ENCODE results near the gene ACTL8.

The ACTL8 gene

GRCh38 chr1:17773591-17774326 lies 18.6 kb downstream of the ACTL8 start:
- DNase-seq = no peak

DNA sequence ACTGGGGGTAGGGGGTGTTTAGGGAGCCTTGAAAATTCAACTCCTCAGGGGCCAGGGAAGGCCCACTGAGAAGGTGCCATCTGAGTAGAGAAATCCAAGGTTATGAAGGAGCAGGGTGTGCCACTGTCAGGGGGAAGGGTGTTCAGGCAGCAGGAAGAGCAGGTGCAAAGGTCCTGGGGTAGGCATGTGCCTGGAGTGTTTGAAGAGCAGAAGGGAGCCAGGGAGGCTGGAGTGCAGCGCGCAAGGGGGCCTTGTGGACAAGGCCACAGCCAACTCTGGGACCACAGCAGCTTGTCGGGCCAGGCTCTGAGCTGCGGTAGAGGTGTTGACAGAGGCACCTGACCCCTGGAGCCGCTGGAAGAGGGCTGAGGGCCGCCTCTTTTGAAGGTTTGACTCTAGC lies 19.3 kb downstream of the ACTL8 start:
- DNase-seq = no peak

GRCh38 chr1:17775796-17776195 lies 20.7 kb downstream of the ACTL8 start:
- DNase-seq = no peak

DNA sequence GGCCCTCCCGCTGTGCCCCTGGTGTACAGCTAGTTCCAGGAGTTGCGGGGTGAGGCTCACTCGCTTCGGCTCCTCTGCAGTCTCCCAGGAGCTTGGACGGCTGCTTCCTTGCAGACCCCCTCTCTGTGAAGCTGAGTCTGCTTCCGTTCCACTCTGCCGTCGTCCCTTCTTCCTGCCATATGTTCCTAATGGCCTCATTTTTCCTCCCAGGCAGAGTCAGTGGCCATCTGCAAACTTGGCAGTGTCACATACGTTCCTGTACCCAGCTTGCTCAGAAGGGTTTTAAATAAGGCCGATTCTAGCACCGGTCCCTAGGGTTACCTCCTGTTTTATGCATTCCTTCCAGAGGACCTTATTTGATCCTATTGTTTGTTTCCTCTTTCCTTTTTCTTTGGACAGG lies 21.3 kb downstream of the ACTL8 start:
- no peak for DNase-seq

DNA sequence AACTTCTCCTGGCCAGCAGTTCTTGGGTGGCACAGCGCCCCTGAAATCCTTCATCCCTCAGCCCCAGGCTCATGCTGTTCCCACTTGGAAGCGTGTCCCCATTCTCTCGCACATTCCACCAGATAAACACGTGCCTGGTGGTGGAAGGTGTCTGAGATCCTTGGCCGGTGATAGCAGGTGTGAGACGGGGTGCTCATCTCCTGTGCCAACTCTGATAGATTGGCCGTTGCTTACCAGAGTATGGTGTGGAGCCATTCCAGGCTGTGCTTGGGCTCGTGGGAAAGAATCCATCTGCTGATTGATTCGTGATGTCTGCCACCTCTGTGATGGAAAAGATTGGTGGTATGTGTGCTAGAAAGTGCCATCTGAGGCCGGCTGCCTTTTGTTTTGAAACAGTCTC lies 22.2 kb downstream of the ACTL8 start:
- no peak for DNase-seq

DNA sequence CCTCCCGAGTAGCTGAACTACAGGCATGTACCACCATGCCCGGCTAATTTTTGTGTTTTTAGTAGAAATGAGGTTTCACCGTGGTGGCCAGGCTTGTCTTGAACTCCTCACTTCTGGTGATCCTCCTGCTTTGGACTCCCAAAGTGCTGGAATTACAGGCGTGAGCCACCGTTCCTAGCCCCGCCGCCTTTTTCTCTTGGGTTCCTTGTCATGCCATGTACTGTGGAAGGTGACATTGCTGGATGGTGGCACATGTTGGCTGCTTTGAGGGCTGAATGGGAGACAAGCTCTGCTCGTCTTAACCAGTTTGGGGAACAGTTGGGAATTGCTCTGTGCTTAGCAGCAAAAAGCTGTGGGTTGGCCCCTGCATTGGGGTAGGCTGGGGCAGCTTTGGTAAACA lies 22.7 kb downstream of the ACTL8 start:
- no peak for DNase-seq

DNA sequence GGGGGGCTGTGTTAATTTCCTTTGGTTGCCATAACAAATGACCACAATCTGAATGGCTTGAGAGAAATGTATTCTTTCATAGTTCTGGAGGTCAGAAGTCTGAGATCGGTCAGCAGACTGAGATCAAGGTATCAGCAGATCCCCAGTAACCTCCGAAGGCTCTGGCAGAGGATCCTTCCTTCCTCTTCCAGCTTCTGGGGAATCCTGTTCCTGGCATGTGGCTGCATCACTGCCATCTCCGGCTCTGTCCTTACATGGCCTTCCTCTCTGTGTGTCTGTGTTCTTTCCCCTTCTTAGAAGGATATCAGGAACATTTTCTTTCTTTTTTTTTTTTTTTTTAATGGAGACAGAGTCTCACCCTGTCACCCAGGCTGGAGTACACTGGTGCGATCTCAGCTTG lies 25.8 kb downstream of the ACTL8 start:
- DNase-seq = no peak

GRCh38 chr1:17789926-17790325 lies 34.8 kb downstream of the ACTL8 start:
- DNase-seq = no peak

GRCh38 chr1:17790383-17791054 lies 35.4 kb downstream of the ACTL8 start:
- DNase-seq = no peak

GRCh38 chr1:17791055-17791390 lies 35.9 kb downstream of the ACTL8 start:
- DNase-seq = no peak

GRCh38 chr1:17791480-17791879 lies 36.3 kb downstream of the ACTL8 start:
- DNase-seq = no peak

- DNase-seq = no peak
Measured at GRCh38 chr1:17792421-17792820, 37.3 kb downstream of the ACTL8 start.

DNA sequence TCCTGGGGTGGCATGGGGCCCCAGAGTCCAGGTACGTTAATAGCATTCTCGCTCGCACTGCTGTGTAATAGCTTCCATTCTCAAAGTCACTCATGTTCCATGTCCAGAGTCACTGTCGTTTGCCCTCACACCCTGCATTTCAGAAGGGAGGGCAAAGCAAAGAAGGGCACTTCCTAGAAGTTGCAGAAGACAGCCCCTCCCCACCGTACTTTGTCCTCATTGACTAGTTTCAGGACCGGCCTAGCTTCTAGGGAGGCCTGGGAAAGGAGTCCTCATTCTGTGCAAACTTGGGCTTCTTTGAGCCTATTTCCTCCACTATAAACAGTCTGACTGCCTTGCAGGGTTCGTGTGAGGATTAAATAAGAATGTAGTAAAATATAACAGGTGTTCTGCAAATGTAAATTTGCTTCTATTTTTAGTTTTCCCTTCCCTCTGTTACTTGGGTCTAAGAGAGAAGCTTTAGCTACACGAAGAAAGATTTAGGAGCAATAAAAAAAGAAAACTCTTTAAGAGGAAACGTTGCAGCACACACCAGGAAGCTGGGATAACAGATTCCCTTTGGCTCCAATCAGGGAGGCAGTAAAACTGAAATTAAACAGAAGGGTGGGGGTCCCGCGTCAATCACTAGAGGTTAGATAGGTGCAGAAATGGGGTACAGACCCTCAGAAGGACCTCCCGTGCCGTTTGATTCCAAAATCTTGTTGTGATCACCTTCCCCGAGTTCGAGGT lies 40.1 kb downstream of the ACTL8 start:
- no peak for DNase-seq

DNA sequence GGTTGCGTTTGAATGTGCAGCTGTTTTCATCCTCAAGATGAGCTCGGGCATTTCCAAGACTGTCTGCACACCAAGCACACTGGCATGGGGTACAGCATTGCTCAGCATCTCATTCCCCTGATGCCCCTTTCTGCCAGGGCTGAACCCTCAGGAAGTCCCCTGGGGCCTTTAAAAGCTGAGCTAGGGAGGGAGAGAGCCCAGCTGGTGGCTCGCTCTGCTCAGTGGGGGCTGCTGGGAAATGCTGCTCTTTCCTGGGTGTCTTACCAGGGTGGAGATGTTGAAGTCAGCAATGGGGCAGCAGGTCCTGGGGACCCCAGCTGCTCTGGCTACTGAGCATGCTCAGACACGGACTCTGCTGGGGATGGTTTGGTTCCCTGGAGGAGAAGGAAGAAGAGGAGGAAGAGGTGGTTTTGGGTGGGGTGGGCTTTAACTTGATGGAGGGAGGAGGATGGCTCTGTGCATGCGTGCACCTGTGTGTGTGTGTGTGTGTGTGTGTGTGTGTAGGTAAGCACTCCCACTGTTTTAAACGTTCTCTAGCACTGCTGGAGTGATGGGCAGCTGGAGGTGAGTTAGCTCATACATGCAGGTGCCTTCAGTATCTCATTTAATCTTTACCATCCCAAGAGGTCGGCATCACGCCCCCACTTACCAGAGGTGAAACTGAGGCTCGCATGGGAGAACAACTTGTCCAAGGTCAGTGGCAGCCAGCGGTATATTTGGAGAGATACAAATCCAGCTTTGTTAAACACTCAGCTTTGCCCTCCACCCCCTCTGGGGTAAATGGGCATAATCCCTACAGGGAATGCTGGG lies 40.9 kb downstream of the ACTL8 start:
- DNase-seq = no peak

- DNase-seq = no peak
Measured at GRCh38 chr1:17797478-17797877, 42.3 kb downstream of the ACTL8 start.

DNA sequence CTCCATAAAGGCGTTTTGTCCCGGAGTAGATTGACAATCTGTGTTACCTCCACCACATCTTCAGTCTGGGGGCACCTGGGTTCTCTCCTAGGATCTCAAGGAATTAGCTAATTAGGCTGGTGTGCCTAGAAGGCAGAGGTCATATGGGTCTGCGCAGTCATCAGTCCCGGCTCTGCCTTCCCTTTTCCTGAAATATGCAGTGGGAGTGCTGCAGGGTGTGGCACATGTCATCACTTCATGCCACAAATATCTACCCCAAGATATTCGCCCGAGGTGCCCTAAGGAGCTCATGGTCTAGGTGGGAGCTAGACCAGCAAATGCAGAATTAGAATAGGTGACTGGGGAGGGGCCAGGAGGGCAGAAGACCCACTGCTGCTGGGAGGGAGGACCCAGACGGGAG lies 42.9 kb downstream of the ACTL8 start:
- DNase-seq = no peak

GRCh38 chr1:17798799-17799382 lies 43.8 kb downstream of the ACTL8 start:
- DNase-seq = no peak

DNA sequence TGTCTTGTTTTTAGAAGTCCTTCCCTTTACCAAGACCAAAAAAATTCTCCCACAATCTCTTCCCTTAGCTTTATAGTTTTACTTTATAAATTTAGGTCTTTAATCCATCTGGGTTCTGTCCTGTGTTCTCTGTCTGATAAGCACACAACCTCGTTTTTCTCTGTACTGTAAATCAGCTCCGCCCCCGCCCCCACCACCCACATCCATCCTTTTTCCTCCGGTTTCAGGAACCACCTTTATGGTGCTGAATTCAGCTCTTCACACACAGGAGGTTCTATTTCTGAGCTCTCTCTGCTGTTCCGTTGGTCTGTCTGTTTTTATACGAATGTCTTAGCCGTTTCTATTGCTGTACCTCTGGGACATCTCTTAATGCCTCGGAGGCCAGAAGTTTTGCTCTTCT lies 44.5 kb downstream of the ACTL8 start:
- DNase-seq = no peak

- DNase-seq = no peak
Measured at GRCh38 chr1:17802164-17802563, 47.0 kb downstream of the ACTL8 start.

GRCh38 chr1:17802945-17803344 lies 47.8 kb downstream of the ACTL8 start:
- no peak for DNase-seq

GRCh38 chr1:17805869-17806684 lies 50.9 kb downstream of the ACTL8 start:
- no peak for DNase-seq

- DNase-seq = no peak
Measured at GRCh38 chr1:17808816-17809215, 53.7 kb downstream of the ACTL8 start.
